PC-9 (cell line): ENCODE results near the gene LHFPL2.

Experiments used
- EZH2 ChIP-seq: fragments of 200-600 bp; sonication (generic); IDR thresholded peaks from 2 replicates; pipeline ENCODE4 v1.8.0; 2017; ENCODE audit warnings: antibody characterized with exemption, low read depth
- TF ChIP-seq, protein P1 (sequence below): fragments of 200-600 bp; sonication (generic); conservative IDR thresholded peaks from 2 replicates; pipeline ENCODE4 v1.6.1; 2017; ENCODE audit warnings: mixed run types, antibody characterized with exemption, mild to moderate bottlenecking, moderate library complexity

DNA sequence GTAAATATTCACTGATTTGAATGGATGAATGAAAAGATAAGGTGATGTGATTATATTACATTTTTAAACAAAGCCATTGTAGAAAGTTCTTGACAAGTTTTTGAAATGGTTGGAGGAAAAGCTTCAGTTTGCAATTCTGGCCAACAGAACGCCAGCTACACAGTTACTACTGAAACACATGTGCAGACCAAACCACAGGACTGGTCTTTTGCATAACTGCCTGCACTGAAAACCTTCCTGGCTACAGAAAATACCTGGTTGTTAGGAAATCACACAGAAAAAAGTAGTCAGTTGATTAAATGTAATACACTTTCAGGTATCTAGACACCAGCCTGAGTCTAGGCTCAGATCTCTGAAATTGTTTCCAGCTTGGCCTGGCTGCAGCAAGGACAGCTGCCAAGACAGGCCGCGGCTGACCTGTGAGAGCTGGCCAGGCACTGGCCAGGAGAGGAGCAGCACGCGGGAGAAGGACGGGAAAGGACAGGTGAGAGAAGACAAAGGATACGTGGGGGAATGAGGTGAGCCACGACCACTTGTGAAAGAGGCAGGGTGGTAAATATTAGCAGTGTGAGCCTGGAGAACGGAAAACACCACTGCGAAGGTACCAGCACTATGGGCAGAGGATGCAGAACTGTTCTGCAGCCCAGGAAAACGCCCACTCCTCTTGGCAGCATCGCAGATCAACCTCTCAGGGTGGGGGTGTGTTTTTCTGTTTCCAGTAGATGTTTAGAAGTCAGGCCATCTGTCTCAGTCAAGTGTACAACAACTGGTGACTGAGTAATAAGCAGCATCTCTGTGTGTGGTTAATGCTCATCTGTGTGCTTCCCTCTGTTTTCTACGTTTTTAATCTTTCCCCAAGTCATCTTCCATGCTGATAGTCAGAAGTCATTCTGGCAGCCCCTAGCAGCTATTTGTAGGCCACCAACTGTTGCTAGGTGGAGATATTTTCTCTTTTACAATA, 150.7 kb downstream of the LHFPL2 start:
- TF ChIP-seq, protein P1, sequence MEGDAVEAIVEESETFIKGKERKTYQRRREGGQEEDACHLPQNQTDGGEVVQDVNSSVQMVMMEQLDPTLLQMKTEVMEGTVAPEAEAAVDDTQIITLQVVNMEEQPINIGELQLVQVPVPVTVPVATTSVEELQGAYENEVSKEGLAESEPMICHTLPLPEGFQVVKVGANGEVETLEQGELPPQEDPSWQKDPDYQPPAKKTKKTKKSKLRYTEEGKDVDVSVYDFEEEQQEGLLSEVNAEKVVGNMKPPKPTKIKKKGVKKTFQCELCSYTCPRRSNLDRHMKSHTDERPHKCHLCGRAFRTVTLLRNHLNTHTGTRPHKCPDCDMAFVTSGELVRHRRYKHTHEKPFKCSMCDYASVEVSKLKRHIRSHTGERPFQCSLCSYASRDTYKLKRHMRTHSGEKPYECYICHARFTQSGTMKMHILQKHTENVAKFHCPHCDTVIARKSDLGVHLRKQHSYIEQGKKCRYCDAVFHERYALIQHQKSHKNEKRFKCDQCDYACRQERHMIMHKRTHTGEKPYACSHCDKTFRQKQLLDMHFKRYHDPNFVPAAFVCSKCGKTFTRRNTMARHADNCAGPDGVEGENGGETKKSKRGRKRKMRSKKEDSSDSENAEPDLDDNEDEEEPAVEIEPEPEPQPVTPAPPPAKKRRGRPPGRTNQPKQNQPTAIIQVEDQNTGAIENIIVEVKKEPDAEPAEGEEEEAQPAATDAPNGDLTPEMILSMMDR = no peak
- TF ChIP-seq EZH2 = no peak
